Cardiac muscle cell (in vitro differentiated cells and primary cell): ENCODE results near the gene STK17A. TPM values are rescaled to one million over a fixed set of nuclear protein-coding genes. Genes with fewer than 3 reads are reported as not detected.
"Not testable (repeated sequence)": the region's sequence is repeated elsewhere in the genome, so short reads cannot be mapped to it uniquely, and the experiment has no call there.

ENCODE experiments used
- DNase-seq, 2 donors: peaks; one replicate each; pipeline versions ENCODE4 v3.0.0 to v3.0.0-alpha.2; 2010 to 2017; ENCODE audit warnings: low read depth in 1 of 2, low spot score in 1 of 2
- H3K27ac ChIP-seq: fragments of 200-600 bp; sonication (generic); 2 replicates; pipeline ENCODE4 v1.5.1; 2016
- H3K27me3 ChIP-seq: fragments of 200-600 bp; sonication (generic); 2 replicates; pipeline ENCODE4 v1.6.0; 2016; ENCODE audit warnings: control low read depth
- H3K36me3 ChIP-seq: fragments of 200-600 bp; sonication (generic); 2 replicates; pipeline ENCODE4 v1.5.1; 2016; ENCODE audit warnings: control low read depth
- H3K4me1 ChIP-seq: fragments of 200-600 bp; sonication (generic); 2 replicates; pipeline ENCODE4 v1.8.1; 2017; ENCODE audit warnings: low read depth, mild to moderate bottlenecking, mixed run types
- H3K4me3 ChIP-seq: fragments of 200-600 bp; sonication (generic); 2 replicates; pipeline ENCODE4 v1.5.1; 2016; ENCODE audit warnings: mild to moderate bottlenecking
- H3K9me3 ChIP-seq: fragments of 200-600 bp; sonication (generic); 2 replicates; pipeline ENCODE4 v1.5.1; 2017; ENCODE audit warnings: low read depth, mild to moderate bottlenecking, control low read depth
- polyA plus RNA-seq: library from polyadenylated mRNA; unstranded; fragments of >200 nt; fragmentation: Nextera tagmentation; extraction: Ambion mirVana; gene quantifications from 2 replicates; pipeline ENCODE4 v1.2.1, GENCODE V29; 2016
- total RNA-seq: library from RNA; depleted of rRNA; stranded (reverse); fragments of >200 nt; gene quantifications from 2 replicates; pipeline ENCODE4 v1.2.3, GENCODE V29; 2016
- TF ChIP-seq, protein P1 (sequence below): IDR thresholded peaks from 2 replicates; pipeline ENCODE4 v1.5.1; 2012; ENCODE audit warnings: low read depth, mild to moderate bottlenecking, low read length

STK17A gene
- total and polyA plus RNA-seq, 2 experiments from 2014 or later = 18.0 to 30.4 TPM

DNA sequence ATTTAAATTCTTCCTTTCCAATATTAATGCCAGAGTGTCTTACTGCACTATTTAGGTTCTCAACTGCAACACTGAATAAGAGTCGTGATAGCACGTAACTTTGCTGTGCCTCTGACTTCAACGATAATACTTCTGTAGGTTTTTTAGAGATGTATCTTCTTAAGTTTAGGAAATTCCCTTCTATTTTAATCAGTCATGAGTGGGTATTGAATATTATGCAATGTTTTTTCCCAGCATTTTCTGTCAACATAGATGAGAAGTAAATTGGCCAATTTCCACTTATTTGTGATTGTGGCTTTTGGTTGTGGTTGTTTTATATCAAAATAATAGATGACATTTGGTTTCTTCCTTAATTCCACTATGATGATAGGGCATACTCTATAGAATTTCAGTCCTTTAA is 6.7 kb upstream of the STK17A start:
- no peak for DNase-seq
- H3K36me3 ChIP-seq = no peaks in the 10 kb centered on the region
- no peak overlapping the region for H3K4me3 ChIP-seq
- no peaks in the 10 kb centered on the region for H3K4me1 ChIP-seq
- no peak overlapping the region for H3K27ac ChIP-seq
- H3K9me3 ChIP-seq = no peaks in the 10 kb centered on the region
- TF ChIP-seq, protein P1, sequence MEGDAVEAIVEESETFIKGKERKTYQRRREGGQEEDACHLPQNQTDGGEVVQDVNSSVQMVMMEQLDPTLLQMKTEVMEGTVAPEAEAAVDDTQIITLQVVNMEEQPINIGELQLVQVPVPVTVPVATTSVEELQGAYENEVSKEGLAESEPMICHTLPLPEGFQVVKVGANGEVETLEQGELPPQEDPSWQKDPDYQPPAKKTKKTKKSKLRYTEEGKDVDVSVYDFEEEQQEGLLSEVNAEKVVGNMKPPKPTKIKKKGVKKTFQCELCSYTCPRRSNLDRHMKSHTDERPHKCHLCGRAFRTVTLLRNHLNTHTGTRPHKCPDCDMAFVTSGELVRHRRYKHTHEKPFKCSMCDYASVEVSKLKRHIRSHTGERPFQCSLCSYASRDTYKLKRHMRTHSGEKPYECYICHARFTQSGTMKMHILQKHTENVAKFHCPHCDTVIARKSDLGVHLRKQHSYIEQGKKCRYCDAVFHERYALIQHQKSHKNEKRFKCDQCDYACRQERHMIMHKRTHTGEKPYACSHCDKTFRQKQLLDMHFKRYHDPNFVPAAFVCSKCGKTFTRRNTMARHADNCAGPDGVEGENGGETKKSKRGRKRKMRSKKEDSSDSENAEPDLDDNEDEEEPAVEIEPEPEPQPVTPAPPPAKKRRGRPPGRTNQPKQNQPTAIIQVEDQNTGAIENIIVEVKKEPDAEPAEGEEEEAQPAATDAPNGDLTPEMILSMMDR = no peak
- no peaks in the 10 kb centered on the region for H3K27me3 ChIP-seq

DNA sequence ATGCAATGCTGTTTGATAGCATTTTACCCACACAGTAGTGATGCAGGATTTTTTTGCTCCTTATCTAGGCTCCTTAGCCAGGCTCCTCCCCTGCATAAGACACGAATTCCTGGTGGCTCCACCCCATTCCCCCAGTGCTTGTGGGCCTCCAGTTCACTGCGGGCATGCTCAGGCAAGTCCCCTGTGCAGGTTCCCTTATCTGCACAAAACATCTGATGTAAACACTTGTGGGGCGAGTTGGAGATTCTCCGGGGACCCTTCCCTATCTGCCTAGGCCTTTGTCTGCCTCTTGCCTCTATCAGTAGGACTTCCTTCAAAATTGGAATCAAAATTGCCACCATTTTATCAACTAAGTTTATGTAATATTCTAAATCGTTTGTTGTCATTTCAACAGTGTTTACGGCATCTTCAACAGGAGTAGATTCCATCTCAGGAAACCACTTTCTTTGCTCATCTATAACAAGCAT is 5.4 kb upstream of the STK17A start:
- DNase-seq = peak in 1 of 2 donors; percentile 39

DNA sequence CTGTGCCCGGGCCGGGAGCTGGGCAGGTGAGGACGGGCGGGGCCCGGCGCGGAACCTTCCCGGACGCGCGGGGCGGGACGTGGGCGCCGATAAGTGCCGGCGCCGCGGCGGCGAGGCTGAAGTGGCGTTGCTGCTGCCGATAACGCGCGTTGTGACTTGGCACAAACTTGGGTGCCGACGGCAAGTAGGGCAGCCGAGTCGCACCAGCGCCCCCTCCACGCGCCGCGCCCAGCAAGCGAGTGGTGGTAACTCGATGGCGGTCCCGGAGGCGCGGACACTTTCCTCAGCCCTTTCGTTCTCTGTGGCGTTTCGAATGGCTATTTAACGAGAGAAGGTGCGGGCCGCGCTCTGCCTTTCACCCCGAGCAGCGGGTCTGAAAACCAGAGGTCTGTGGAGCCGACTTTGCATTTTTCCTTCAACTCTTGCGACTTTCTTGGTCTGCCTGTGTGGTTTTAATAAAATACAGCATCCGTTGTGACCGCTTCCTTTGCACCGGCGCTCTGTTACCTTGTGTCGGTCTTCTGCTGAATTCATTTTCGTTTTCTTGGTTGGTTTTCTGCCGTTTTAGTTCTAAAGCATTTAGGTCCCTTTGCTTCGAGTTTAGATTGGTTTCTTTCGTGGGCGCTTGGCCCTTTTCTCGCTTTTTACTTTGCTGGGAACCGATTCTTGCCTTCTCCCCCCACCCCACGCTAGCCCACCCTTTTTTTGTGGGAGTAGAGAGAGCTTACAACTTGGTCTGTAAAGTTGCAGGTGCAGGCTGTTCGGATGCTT is 701 bp downstream of the STK17A start:
- Histone ChIP-seq H3K9me3 (no peaks in the 10 kb centered on the region), H3K4me1 (peaks cover 10% of the 10 kb centered on the region), H3K27me3 (no peaks in the 10 kb centered on the region), H3K4me3 (peak overlapping the region; percentile 92), H3K27ac (peak overlapping the region; percentile 93), H3K36me3 (no peaks in the 10 kb centered on the region)
- TF ChIP-seq, protein P1 = peak; percentile 26
- DNase-seq = peak; percentile 55 to 81

More for the DNA sequence above, 5.4 kb upstream of the STK17A start:
- TF ChIP-seq, protein P1 = no peak
- Histone ChIP-seq H3K27ac (no peak overlapping the region), H3K9me3 (no peaks in the 10 kb centered on the region), H3K4me3 (no peak overlapping the region), H3K27me3 (no peaks in the 10 kb centered on the region), H3K4me1 (no peaks in the 10 kb centered on the region), H3K36me3 (no peaks in the 10 kb centered on the region)

DNA sequence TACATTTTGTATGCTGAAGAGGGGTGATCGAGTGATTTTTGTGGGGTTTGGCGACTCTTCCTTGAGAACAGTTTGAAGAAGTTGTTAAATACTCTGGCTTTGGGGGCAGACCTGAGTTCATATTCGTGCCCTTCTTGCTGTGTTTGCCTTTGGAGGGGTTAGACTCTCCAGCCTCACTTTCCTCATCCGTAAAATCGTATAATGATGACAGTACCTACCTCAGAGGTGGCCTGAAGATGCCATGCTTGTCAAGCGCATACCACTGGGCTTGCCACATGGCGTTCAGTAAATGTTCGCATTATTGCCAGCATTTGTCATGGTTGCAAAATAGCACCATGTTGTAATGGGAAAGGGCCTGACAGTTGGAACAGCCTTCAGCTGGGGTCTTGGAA is 1.3 kb downstream of the STK17A start:
- DNase-seq = peak; percentile 9 to 81
- H3K27ac ChIP-seq = peak overlapping the region; percentile 93

DNA sequence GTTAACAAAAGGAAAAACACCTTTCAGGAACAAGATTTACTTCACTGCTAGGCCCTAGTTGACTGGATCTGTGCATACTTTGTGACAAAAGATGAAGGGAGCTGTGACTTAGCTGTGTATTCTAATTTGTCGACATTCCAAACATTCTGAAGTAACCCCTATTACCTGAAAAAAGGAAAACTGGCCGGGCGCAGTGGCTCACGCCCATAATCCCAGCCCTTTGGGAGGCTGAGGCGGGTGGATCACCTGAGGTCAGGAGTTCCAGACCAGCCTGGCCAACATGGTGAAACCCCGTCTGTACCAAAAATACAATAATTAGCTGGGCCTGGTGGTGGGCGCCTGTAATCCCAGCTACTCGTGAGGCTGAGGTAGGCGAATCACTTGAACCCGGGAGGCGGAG is 1.8 kb downstream of the STK17A start:
- not testable (repeated sequence) for H3K36me3 ChIP-seq, H3K27me3 ChIP-seq, H3K4me1 ChIP-seq, H3K9me3 ChIP-seq, DNase-seq
- H3K4me3 ChIP-seq = peak overlapping the region; percentile 92
- H3K27ac ChIP-seq = peak overlapping the region; percentile 93

More for the DNA sequence above, 1.3 kb downstream of the STK17A start:
- no peaks in the 10 kb centered on the region for H3K9me3 ChIP-seq
- H3K4me1 ChIP-seq = peaks cover 10% of the 10 kb centered on the region
- H3K4me3 ChIP-seq = peak overlapping the region; percentile 92
- no peaks in the 10 kb centered on the region for H3K36me3 ChIP-seq
- H3K27me3 ChIP-seq = no peaks in the 10 kb centered on the region
- TF ChIP-seq, protein P1 = no peak

DNA sequence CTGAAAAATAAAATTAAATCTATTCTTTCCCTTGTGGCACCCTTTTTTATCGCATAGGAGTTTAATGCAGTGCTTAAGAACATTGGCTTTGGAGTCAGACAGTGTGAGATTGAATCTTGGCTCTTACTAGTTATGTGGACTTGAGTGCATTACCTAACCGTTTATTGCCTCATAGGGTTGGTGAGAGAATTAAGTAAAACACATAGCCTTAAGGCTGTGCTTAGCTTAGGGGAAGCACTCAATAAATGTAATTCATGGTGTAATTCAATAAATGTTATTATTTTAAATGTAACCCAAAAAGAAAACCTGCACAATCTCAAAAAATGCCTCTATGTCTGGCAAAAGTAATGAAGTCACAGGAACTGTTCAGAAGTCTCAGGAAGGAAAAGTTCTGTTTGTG is 2.7 kb downstream of the STK17A start:
- DNase-seq = peak in 1 of 2 donors; percentile 90
- no peak overlapping the region for H3K27ac ChIP-seq
- H3K4me3 ChIP-seq = no peak overlapping the region
- no peaks in the 10 kb centered on the region for H3K27me3 ChIP-seq
- peaks cover 10% of the 10 kb centered on the region for H3K4me1 ChIP-seq
- no peaks in the 10 kb centered on the region for H3K9me3 ChIP-seq
- TF ChIP-seq, protein P1 = no peak
- no peaks in the 10 kb centered on the region for H3K36me3 ChIP-seq
